GM12864 (cell line): Measurements from ENCODE around the gene ETV7.

ENCODE experiments used
- DNase-seq: peaks from one replicate; pipeline ENCODE4 v3.0.0-alpha.2; 2011; ENCODE audit warnings: low read depth
- H3K4me3 ChIP-seq: 2 replicates; pipeline ENCODE4 v1.5.1; 2011; ENCODE audit warnings: mild to moderate bottlenecking, low read depth, low read length, control low read depth
- TF ChIP-seq, protein P1 (sequence below): IDR thresholded peaks from 2 replicates; pipeline ENCODE4 v1.5.1; 2011; ENCODE audit warnings: low read depth, mild to moderate bottlenecking, moderate library complexity, low read length, control low read depth, inconsistent platforms; ENCODE audit errors: missing control alignments

The ETV7 gene

DNA sequence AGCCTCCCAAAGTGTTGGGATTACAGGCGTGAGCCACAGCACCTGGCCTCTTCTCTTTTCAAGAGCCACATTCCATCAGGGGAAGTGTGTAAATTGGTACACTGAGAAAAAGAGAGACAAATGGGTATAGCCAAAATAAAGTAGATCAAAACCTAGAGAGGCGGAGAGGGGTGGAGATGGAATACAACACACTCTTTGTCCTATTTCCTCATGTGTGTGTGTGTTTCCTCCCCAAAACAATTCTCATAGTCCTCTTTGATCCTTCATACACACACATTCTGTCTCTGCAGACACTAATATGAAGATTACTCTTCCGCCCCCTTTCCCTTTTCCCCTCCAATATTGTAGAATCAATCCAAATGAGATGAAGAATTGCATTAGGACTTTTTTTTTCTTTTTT lies 39.2 kb upstream of the ETV7 start:
- H3K4me3 ChIP-seq: no peak overlapping the region

DNA sequence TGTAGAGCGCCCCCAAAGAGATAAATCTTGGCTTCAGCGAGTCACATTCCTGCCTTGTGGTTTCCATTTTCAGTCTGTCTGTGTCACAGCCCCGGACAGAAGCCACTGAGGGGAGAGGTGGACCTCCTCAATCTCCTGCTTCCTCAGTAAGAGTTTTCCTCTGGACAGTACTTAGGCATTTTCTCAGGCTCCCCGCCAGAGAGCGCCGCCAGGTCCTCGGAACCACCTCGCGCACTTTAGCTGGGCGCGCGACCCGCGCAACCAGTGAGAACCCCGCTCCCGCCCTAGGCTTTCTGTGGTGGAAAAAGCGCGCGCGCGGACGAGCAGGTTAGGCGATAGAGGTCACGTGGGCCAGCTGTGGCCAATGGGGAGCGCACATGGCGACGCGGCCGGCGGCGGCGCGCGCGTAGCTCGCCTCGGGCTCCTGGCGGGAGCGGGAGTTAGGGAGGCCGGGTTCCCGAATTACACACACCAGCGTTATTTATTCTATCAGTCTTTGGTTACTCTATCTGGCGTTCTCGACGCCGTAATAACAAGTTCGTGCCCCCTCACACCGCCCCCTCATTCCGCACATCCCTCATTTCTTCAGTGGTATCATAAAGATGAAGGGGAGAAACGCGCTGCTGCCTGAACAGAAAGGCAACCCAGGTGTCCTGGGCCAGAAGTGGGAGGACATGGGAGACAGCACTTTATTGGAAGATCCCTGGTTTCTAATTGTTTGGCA lies 35.8 kb upstream of the ETV7 start:
- peak; percentile 88 for DNase-seq
- peak overlapping the region; percentile 58 for H3K4me3 ChIP-seq
- TF ChIP-seq, protein P1, sequence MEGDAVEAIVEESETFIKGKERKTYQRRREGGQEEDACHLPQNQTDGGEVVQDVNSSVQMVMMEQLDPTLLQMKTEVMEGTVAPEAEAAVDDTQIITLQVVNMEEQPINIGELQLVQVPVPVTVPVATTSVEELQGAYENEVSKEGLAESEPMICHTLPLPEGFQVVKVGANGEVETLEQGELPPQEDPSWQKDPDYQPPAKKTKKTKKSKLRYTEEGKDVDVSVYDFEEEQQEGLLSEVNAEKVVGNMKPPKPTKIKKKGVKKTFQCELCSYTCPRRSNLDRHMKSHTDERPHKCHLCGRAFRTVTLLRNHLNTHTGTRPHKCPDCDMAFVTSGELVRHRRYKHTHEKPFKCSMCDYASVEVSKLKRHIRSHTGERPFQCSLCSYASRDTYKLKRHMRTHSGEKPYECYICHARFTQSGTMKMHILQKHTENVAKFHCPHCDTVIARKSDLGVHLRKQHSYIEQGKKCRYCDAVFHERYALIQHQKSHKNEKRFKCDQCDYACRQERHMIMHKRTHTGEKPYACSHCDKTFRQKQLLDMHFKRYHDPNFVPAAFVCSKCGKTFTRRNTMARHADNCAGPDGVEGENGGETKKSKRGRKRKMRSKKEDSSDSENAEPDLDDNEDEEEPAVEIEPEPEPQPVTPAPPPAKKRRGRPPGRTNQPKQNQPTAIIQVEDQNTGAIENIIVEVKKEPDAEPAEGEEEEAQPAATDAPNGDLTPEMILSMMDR: peak; percentile 62

More for the DNA sequence above, 39.2 kb upstream of the ETV7 start:
- TF ChIP-seq, protein P1: no peak
- DNase-seq: no peak

DNA sequence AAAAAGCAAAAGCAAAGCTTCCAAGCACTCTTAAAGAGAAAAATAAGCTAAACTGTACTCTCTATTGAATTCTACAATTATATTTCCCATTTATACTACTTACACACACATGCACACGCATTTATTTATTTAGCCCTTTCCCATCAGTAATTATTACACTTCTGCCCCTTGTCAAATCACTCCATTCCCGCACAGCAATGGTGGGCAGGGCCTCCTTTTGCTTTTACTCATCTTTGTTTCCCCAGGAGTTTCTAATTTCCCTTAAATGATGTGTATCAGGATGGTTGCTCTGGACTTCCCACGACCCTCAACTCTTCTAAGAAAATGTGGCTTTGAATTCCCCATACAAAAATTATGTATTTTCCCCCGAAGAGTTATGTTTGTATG lies 35.2 kb upstream of the ETV7 start:
- DNase-seq: no peak
- TF ChIP-seq, protein P1: no peak

DNA sequence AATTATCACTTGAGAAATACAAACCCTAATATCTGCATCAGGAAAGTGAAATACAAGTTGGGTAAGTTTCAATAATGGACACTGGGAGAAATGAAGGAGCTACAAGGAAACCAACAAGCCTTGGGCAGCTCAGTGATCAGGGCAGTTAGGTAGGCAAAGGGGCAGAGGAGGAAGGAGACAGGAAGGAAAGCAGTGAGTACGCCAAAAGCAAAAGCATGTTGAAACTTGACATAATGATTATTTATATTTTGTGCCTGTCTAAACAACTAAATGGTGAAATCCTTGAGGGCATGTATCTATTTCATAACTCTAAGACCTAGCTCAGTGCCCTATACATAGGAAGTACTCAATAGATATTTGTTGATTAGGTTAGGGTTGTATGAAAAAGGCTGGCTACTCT lies 31.8 kb upstream of the ETV7 start:
- DNase-seq: no peak
- TF ChIP-seq, protein P1: no peak
- no peak overlapping the region for H3K4me3 ChIP-seq

More for the DNA sequence above, 35.2 kb upstream of the ETV7 start:
- peak overlapping the region; percentile 58 for H3K4me3 ChIP-seq

DNA sequence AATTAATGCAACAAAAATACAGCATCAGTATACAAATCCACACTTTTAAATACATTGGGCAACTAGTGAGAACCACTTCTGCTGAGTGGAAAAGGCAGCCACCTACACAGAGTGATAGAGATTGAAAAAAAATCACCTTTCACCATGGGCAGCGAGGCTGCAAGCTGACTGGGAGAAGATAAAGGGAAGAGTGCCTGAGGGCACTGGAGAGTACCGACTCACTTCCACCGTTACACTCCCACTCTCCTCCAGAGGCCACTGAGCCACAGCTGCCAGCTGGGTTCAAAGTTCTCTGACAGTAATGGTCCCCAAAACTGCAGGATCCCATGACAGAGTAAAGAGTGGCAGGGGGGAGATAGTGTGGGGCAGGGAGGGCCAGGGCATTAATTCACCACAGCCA lies 31.1 kb upstream of the ETV7 start:
- TF ChIP-seq, protein P1: no peak
- DNase-seq: no peak
- no peak overlapping the region for H3K4me3 ChIP-seq

DNA sequence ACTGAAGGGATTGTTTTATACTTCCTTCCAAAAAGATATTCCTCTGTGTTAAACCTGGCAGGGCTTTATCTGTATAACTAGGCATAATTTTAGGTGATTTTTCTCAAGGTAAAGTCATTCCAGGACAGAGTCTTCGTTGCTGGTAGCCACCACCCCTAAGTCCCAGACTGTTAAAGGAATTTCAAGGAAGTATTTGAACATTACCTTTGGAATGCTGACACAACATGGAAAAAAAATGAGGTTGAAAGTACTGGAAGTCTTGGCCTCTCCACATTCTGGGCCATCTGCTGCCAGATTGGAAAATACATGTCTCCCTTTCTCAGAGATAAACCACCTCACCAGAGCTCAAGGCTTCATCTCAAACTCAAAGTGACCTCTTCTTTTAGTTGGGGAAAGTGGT lies 27.0 kb upstream of the ETV7 start:
- TF ChIP-seq, protein P1: no peak
- DNase-seq: no peak
- H3K4me3 ChIP-seq: no peak overlapping the region
